HCT116 (cell line): ENCODE measurements around the gene ALK. TPM values are rescaled to one million over a fixed set of nuclear protein-coding genes. Genes with fewer than 3 reads are reported as not detected.

Experiments used
- ATAC-seq: fragments of 200-7000 bp; cut with Tn5 transposase; 2 replicates; pipeline ENCODE4 v1.9.1; 2020; ENCODE audit warnings: mild to moderate bottlenecking, moderate library complexity
- BruUV-seq: library from RNA; stranded (reverse); fragments of 400-500 nt; replicated peaks from 2 replicates; lab custom pipeline; 2021; lab: Mats Ljungman, UMichigan
- CTCF ChIA-PET: fragments of 300-600 bp; sonication (Branson Sonifier 250); formaldehyde crosslinking; loops from one replicate; lab custom pipeline; 2021; ENCODE audit warnings: antibody characterized with exemption; lab: Charles Lee
- POLR2A ChIA-PET: fragments of 300-600, 350-600 bp; sonication (Branson Sonifier 250); formaldehyde crosslinking; loops from one replicate; lab custom pipeline; 2021; ENCODE audit warnings: antibody characterized with exemption; lab: Charles Lee
- RAD21 ChIA-PET, 2 experiments: fragments of 300-600 bp; sonication (Branson Sonifier 250); formaldehyde crosslinking; loops; one replicate each; lab custom pipeline; 2023; ENCODE audit warnings: low total read pairs in 2 of 2; ENCODE audit not compliant: uncharacterized antibody in 2 of 2, unreplicated experiment in 2 of 2, low non-redundant PET in 1 of 2; lab: Charles Lee
- DNase-seq: peaks from one replicate; pipeline ENCODE4 v3.0.0-alpha.2; 2010; ENCODE audit warnings: low read depth, low spot score
- H2AFZ ChIP-seq: fragments of 200-600 bp; shearing (Covaris generic), sonication (generic); 2 replicates; pipeline ENCODE4 v1.6.1; 2017; ENCODE audit warnings: low read depth, mixed run types, mixed read lengths, antibody characterized with exemption, low read length; ENCODE audit not compliant: poor library complexity, severe bottlenecking
- H3K27ac ChIP-seq: 2 replicates; pipeline ENCODE4 v1.5.1; 2012; ENCODE audit warnings: low read depth, low read length
- H3K27me3 ChIP-seq: fragments of 200-600 bp; sonication (generic); 2 replicates; pipeline ENCODE4 v1.6.1; 2016; ENCODE audit warnings: mixed run types, low read length, mixed read lengths; ENCODE audit not compliant: insufficient read depth
- H3K36me3 ChIP-seq, 2 experiments: fragments of 200-500 bp in 1 of 2; fragments of 200-600 bp in 1 of 2; sonication (Bioruptor generic) in 1 of 2; sonication (generic) in 1 of 2; 2 replicates each; pipeline versions ENCODE4 v1.5.1 to v1.6.1; 2014 to 2016; ENCODE audit warnings: low read length in 2 of 2, inconsistent platforms in 1 of 2, mixed read lengths in 1 of 2, mixed run types in 1 of 2; ENCODE audit not compliant: insufficient read depth in 2 of 2, control insufficient read depth in 1 of 2
- H3K4me1 ChIP-seq, 2 experiments: fragments of 200-600 bp in 1 of 2; sonication (generic) in 1 of 2; 2 replicates each; pipeline versions ENCODE4 v1.5.1 to v1.6.1; 2012 to 2017; ENCODE audit warnings: low read length in 2 of 2, inconsistent platforms in 1 of 2, mild to moderate bottlenecking in 1 of 2, mixed read lengths in 1 of 2, mixed run types in 1 of 2, moderate library complexity in 1 of 2; ENCODE audit not compliant: insufficient read depth in 2 of 2, control insufficient read depth in 1 of 2
- H3K4me2 ChIP-seq: fragments of 200-600 bp; sonication (generic); 2 replicates; pipeline ENCODE4 v1.6.1; 2017; ENCODE audit warnings: mixed run types, low read length, mixed read lengths
- H3K4me3 ChIP-seq, 2 experiments: fragments of 200-600 bp in 1 of 2; sonication (generic) in 1 of 2; replicated peaks in 1 of 2; 2 replicates each; pipeline ENCODE4 v1.5.1; 2011 to 2016; ENCODE audit warnings: low read length in 2 of 2, control low read depth in 1 of 2, low read depth in 1 of 2, mild to moderate bottlenecking in 1 of 2, mixed read lengths in 1 of 2, mixed run types in 1 of 2
- H3K79me2 ChIP-seq: fragments of 200-600 bp; sonication (generic); 2 replicates; pipeline ENCODE4 v1.6.1; 2017; ENCODE audit warnings: mild to moderate bottlenecking, mixed run types, low read length, moderate library complexity, mixed read lengths; ENCODE audit not compliant: insufficient read depth
- H3K9ac ChIP-seq: fragments of 200-600 bp; sonication (generic); 2 replicates; pipeline ENCODE4 v1.6.1; 2016; ENCODE audit warnings: low read length, mixed read lengths
- H3K9me2 ChIP-seq: fragments of 200-600 bp; sonication (generic), shearing (Covaris generic); 2 replicates; pipeline ENCODE4 v1.6.1; 2017; ENCODE audit warnings: mixed run types, mild to moderate bottlenecking, moderate library complexity; ENCODE audit not compliant: insufficient read depth
- H3K9me3 ChIP-seq, 2 experiments: fragments of 200-500 bp in 1 of 2; fragments of 200-600 bp in 1 of 2; sonication (Bioruptor generic) in 1 of 2; sonication (generic) in 1 of 2; 2 replicates each; pipeline ENCODE4 v1.6.1; 2014 to 2017; ENCODE audit warnings: low read length in 2 of 2, mixed read lengths in 2 of 2, inconsistent platforms in 1 of 2, low read depth in 1 of 2, mild to moderate bottlenecking in 1 of 2, mixed run types in 1 of 2, moderate library complexity in 1 of 2; ENCODE audit not compliant: control insufficient read depth in 1 of 2, insufficient read depth in 1 of 2
- H4K20me1 ChIP-seq: fragments of 200-600 bp; sonication (generic), shearing (Covaris generic); 2 replicates; pipeline ENCODE4 v1.6.1; 2017; ENCODE audit warnings: mixed run types, mild to moderate bottlenecking, moderate library complexity; ENCODE audit not compliant: insufficient read depth
- ATF3 ChIP-seq: IDR thresholded peaks from 2 replicates; pipeline ENCODE4 v1.6.1; 2012
- CBX3 ChIP-seq: IDR thresholded peaks from 2 replicates; pipeline ENCODE4 v1.6.1; 2012; ENCODE audit warnings: low read depth
- EGR1 ChIP-seq: IDR thresholded peaks from 2 replicates; pipeline ENCODE4 v1.6.1; 2012; ENCODE audit warnings: low read depth
- ELF1 ChIP-seq: IDR thresholded peaks from 2 replicates; pipeline ENCODE4 v1.6.1; 2012; ENCODE audit warnings: low read depth, borderline replicate concordance
- EZH2phosphoT487 ChIP-seq: fragments of 200-600 bp; IDR thresholded peaks from 2 replicates; pipeline ENCODE4 v1.6.1; 2018; ENCODE audit warnings: antibody characterized with exemption, borderline replicate concordance
- FOSL1 ChIP-seq: IDR thresholded peaks from 2 replicates; pipeline ENCODE4 v1.6.1; 2012; ENCODE audit warnings: low read depth
- RAD21 ChIP-seq: IDR thresholded peaks from 2 replicates; pipeline ENCODE4 v1.6.1; 2012; ENCODE audit warnings: low read depth, mild to moderate bottlenecking
- SIN3A ChIP-seq: IDR thresholded peaks from 2 replicates; pipeline ENCODE4 v1.6.1; 2012; ENCODE audit warnings: low read depth
- SP1 ChIP-seq: IDR thresholded peaks from 2 replicates; pipeline ENCODE4 v1.6.1; 2012; ENCODE audit warnings: low read depth
- ZFX ChIP-seq: fragments of 450-650 bp; IDR thresholded peaks from 2 replicates; pipeline ENCODE4 v1.6.1; 2017
- intact Hi-C: fragments of 100-400 bp; cut with micrococcal nuclease; formaldehyde crosslinking; loops from 2 replicates; pipeline ENCODE4 v1.10.0; 2022
- total RNA-seq: library from RNA; stranded (reverse); gene quantifications from one replicate; pipeline ENCODE4 v1.2.1, GENCODE V29; 2021; ENCODE audit not compliant: unreplicated experiment
- TF ChIP-seq, protein P1 (sequence below): IDR thresholded peaks from 2 replicates; pipeline ENCODE4 v1.6.1; 2012
- TF ChIP-seq, protein P2 (sequence below), 3 experiments: fragments of 200-600 bp in 1 of 3; sonication (generic) in 1 of 3; IDR thresholded peaks in 2 of 3; conservative IDR thresholded peaks in 1 of 3; 2 replicates each; pipeline ENCODE4 v1.5.1; 2012 to 2017; ENCODE audit warnings: low read depth in 2 of 3, low read length in 2 of 3, antibody characterized with exemption in 1 of 3, borderline replicate concordance in 1 of 3, control low read depth in 1 of 3, mild to moderate bottlenecking in 1 of 3, mixed read lengths in 1 of 3, mixed run types in 1 of 3, moderate library complexity in 1 of 3; ENCODE audit not compliant: insufficient read depth in 1 of 3

ALK gene
- total RNA-seq, 1 experiment from 2014 or later, result not detected

- no peak for TF ChIP-seq RAD21
- TF ChIP-seq ZFX, result no peak
- TF ChIP-seq SP1, result no peak
- ChIA-PET CTCF (no interaction called here), RAD21 (no interaction called here), POLR2A (no interaction called here)
- no TSS peak for BruUV-seq
- H3K79me2 ChIP-seq, result no peaks in the 10 kb centered on the region
- H3K36me3 ChIP-seq, result no peaks in the 10 kb centered on the region
- H3K9ac ChIP-seq, result no peak overlapping the region
- intact Hi-C loops, result loop anchor here (5.0 kb wide), 2 partner anchors 97 to 837 kb away; no protein-coding TSS in a partner anchor
- H3K27ac ChIP-seq, result no peak overlapping the region
- H3K4me1 ChIP-seq, result no peaks in the 10 kb centered on the region
- H3K4me3 ChIP-seq, result no peak overlapping the region
- H3K9me2 ChIP-seq, result no peaks in the 10 kb centered on the region
- DNase-seq, result no peak
- H4K20me1 ChIP-seq, result no peaks in the 10 kb centered on the region
- peaks cover 31% of the 10 kb centered on the region; the same call in 1 of the 2 replicates for H3K27me3 ChIP-seq
- H3K4me2 ChIP-seq, result no peak overlapping the region
- no peak overlapping the region for H2AFZ ChIP-seq
- no peak for ATAC-seq
- H3K9me3 ChIP-seq, result no peaks in the 10 kb centered on the region
These were observed 686.0 kb downstream of the ALK start for GRCh38 chr2:29235411-29235810.

GRCh38 chr2:29233428-29233827 is 688.0 kb downstream of the ALK start:
- intact Hi-C loops, result no loop called here
- ChIA-PET RAD21 (no interaction called here), POLR2A (no interaction called here), CTCF (no interaction called here)
- H3K9ac ChIP-seq, result no peak overlapping the region
- TF ChIP-seq SIN3A (no peak), CBX3 (no peak), ATF3 (no peak), SP1 (no peak), ZFX (no peak), EZH2phosphoT487 (no peak), RAD21 (no peak), FOSL1 (no peak), ELF1 (no peak), EGR1 (no peak)
- TF ChIP-seq, protein P1, sequence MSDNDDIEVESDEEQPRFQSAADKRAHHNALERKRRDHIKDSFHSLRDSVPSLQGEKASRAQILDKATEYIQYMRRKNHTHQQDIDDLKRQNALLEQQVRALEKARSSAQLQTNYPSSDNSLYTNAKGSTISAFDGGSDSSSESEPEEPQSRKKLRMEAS, result no peak
- TF ChIP-seq, protein P2, sequence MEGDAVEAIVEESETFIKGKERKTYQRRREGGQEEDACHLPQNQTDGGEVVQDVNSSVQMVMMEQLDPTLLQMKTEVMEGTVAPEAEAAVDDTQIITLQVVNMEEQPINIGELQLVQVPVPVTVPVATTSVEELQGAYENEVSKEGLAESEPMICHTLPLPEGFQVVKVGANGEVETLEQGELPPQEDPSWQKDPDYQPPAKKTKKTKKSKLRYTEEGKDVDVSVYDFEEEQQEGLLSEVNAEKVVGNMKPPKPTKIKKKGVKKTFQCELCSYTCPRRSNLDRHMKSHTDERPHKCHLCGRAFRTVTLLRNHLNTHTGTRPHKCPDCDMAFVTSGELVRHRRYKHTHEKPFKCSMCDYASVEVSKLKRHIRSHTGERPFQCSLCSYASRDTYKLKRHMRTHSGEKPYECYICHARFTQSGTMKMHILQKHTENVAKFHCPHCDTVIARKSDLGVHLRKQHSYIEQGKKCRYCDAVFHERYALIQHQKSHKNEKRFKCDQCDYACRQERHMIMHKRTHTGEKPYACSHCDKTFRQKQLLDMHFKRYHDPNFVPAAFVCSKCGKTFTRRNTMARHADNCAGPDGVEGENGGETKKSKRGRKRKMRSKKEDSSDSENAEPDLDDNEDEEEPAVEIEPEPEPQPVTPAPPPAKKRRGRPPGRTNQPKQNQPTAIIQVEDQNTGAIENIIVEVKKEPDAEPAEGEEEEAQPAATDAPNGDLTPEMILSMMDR (IDR thresholded peaks at IDR 0.05 in 2 of 3, conservative IDR thresholded peaks at IDR 0.05 in 1 of 3; ENCODE audit: borderline replicate concordance in 1 of 3, insufficient read depth in 1 of 3, low read depth in 2 of 3, low read length in 2 of 3), result no peak
- no peak overlapping the region for H3K4me2 ChIP-seq
- no peaks in the 10 kb centered on the region for H3K36me3 ChIP-seq
- H3K27ac ChIP-seq, result no peak overlapping the region
- no peak for DNase-seq
- H3K9me2 ChIP-seq, result no peaks in the 10 kb centered on the region
- no peaks in the 10 kb centered on the region for H3K4me1 ChIP-seq
- H2AFZ ChIP-seq, result no peak overlapping the region
- no peak overlapping the region for H3K4me3 ChIP-seq
- H4K20me1 ChIP-seq, result no peaks in the 10 kb centered on the region
- peaks cover 37% of the 10 kb centered on the region; the same call in 1 of the 2 replicates for H3K27me3 ChIP-seq
- H3K79me2 ChIP-seq, result no peaks in the 10 kb centered on the region
- H3K9me3 ChIP-seq, result no peaks in the 10 kb centered on the region
- no peak for ATAC-seq
- no TSS peak for BruUV-seq
